ENCODE measurements around the gene ITSN2. TPM values are rescaled to one million over a fixed set of nuclear protein-coding genes. Genes with fewer than 3 reads are reported as not detected.
A peak's percentile ranks its signal among the peaks of the same experiment; 100 is the strongest.
"Not testable (repeated sequence)": the region's sequence is repeated elsewhere in the genome, so short reads cannot be mapped to it uniquely, and the experiment has no call there.

The ITSN2 gene
- polyA plus RNA-seq (ENCODE audit: insufficient read length in 3 of 3) = 10 to 100 TPM; 25.2 to 27.7 (median 26.3) TPM

- DNase-seq (ENCODE audit: low read depth in 3 of 3, low spot score in 2 of 3) = peak in 1 of 3 donors; percentile 42
Observed at GRCh38 chr2:24360050-24360962, at the start of gene ITSN2. Gene ITSN2 (minus strand): TSS chr2:24360536. CDS start chr2:24328082, 32,454 bp downstream.

GRCh38 chr2:24409171-24409570 is 48.8 kb upstream of the ITSN2 start:
- DNase-seq (ENCODE audit: low read depth in 3 of 3, low spot score in 2 of 3) = no peak

GRCh38 chr2:24408704-24409103 is 48.4 kb upstream of the ITSN2 start:
- not testable (repeated sequence) for DNase-seq (ENCODE audit: low read depth in 3 of 3, low spot score in 2 of 3)

GRCh38 chr2:24404491-24404921 is 44.2 kb upstream of the ITSN2 start:
- no peak for DNase-seq (ENCODE audit: low read depth in 3 of 3, low spot score in 2 of 3)

- DNase-seq (ENCODE audit: low read depth in 3 of 3, low spot score in 2 of 3) = no peak
Observed at GRCh38 chr2:24403832-24404212, 43.5 kb upstream of the ITSN2 start.

GRCh38 chr2:24403168-24403831 is 43.0 kb upstream of the ITSN2 start:
- DNase-seq (ENCODE audit: low read depth in 3 of 3, low spot score in 2 of 3) = no peak

- DNase-seq (ENCODE audit: low read depth in 3 of 3, low spot score in 2 of 3) = no peak
Observed at GRCh38 chr2:24402242-24403097, 42.1 kb upstream of the ITSN2 start.

- DNase-seq (ENCODE audit: low read depth in 3 of 3, low spot score in 2 of 3) = no peak
Observed at GRCh38 chr2:24400207-24400907, 40.0 kb upstream of the ITSN2 start.

GRCh38 chr2:24399434-24400206 is 39.3 kb upstream of the ITSN2 start:
- no peak for DNase-seq (ENCODE audit: low read depth in 3 of 3, low spot score in 2 of 3)

GRCh38 chr2:24394998-24395397 is 34.7 kb upstream of the ITSN2 start:
- DNase-seq (ENCODE audit: low read depth in 3 of 3, low spot score in 2 of 3) = no peak

- DNase-seq (ENCODE audit: low read depth in 3 of 3, low spot score in 2 of 3) = no peak
Observed at GRCh38 chr2:24392542-24393059, 32.3 kb upstream of the ITSN2 start.

GRCh38 chr2:24385366-24385765 is 25.0 kb upstream of the ITSN2 start:
- no peak for DNase-seq (ENCODE audit: low read depth in 3 of 3, low spot score in 2 of 3)

GRCh38 chr2:24382363-24383073 is 22.2 kb upstream of the ITSN2 start:
- DNase-seq (ENCODE audit: low read depth in 3 of 3, low spot score in 2 of 3) = no peak

GRCh38 chr2:24380820-24381219 is 20.5 kb upstream of the ITSN2 start:
- no peak for DNase-seq (ENCODE audit: low read depth in 3 of 3, low spot score in 2 of 3)

- DNase-seq (ENCODE audit: low read depth in 3 of 3, low spot score in 2 of 3) = no peak
Observed at GRCh38 chr2:24375349-24376087, 15.2 kb upstream of the ITSN2 start.

GRCh38 chr2:24374301-24374700 is 14.0 kb upstream of the ITSN2 start:
- DNase-seq (ENCODE audit: low read depth in 3 of 3, low spot score in 2 of 3) = no peak

- DNase-seq (ENCODE audit: low read depth in 3 of 3, low spot score in 2 of 3) = no peak
Observed at GRCh38 chr2:24372033-24372432, 11.7 kb upstream of the ITSN2 start.

GRCh38 chr2:24365826-24366225 is 5.5 kb upstream of the ITSN2 start:
- no peak for DNase-seq (ENCODE audit: low read depth in 3 of 3, low spot score in 2 of 3)

Measured in right renal cortex interstitium (tissue), 3 donors.